Duodenal mucosa (tissue), 2 donors: Measurements from ENCODE around the gene MED16.
"Not testable (repeated sequence)": the region's sequence is repeated elsewhere in the genome, so short reads cannot be mapped to it uniquely, and the experiment has no call there.

Experiments used
- H3K27ac ChIP-seq: one replicate; pipeline ENCODE4 v1.7.0; 2013; ENCODE audit warnings: low read depth, low read length
- H3K27me3 ChIP-seq, 2 donors: one replicate each; pipeline ENCODE4 v1.7.0; 2013; ENCODE audit warnings: low read length in 2 of 2, control low read depth in 1 of 2; ENCODE audit not compliant: insufficient read depth in 2 of 2, control insufficient read depth in 1 of 2
- H3K36me3 ChIP-seq, 2 donors: one replicate each; pipeline ENCODE4 v1.7.0; 2013; ENCODE audit warnings: low read length in 2 of 2, control low read depth in 1 of 2; ENCODE audit not compliant: insufficient read depth in 2 of 2, control insufficient read depth in 1 of 2
- H3K4me1 ChIP-seq, 2 donors: one replicate each; pipeline ENCODE4 v1.7.0; 2013; ENCODE audit warnings: low read length in 2 of 2, control low read depth in 1 of 2; ENCODE audit not compliant: insufficient read depth in 2 of 2, control insufficient read depth in 1 of 2
- H3K4me3 ChIP-seq, 2 donors: one replicate each; pipeline ENCODE4 v1.7.0; 2013; ENCODE audit warnings: low read length in 2 of 2, low read depth in 1 of 2
- H3K9ac ChIP-seq, 2 donors: one replicate each; pipeline ENCODE4 v1.7.0; 2013; ENCODE audit warnings: low read length in 2 of 2, low read depth in 1 of 2
- H3K9me3 ChIP-seq, 2 donors: one replicate each; pipeline ENCODE4 v1.7.0; 2013; ENCODE audit warnings: low read length in 2 of 2, control low read depth in 1 of 2; ENCODE audit not compliant: control insufficient read depth in 1 of 2

Gene MED16

GRCh38 chr19:877992-878660, 14.9 kb downstream of the MED16 start:
- H3K4me1 ChIP-seq, H3K4me3 ChIP-seq, H3K9ac ChIP-seq, H3K27me3 ChIP-seq, H3K9me3 ChIP-seq, H3K27ac ChIP-seq: not testable (repeated sequence)
- peaks cover 20 to 52% of the 10 kb centered on the region in 2 donors for H3K36me3 ChIP-seq

DNA sequence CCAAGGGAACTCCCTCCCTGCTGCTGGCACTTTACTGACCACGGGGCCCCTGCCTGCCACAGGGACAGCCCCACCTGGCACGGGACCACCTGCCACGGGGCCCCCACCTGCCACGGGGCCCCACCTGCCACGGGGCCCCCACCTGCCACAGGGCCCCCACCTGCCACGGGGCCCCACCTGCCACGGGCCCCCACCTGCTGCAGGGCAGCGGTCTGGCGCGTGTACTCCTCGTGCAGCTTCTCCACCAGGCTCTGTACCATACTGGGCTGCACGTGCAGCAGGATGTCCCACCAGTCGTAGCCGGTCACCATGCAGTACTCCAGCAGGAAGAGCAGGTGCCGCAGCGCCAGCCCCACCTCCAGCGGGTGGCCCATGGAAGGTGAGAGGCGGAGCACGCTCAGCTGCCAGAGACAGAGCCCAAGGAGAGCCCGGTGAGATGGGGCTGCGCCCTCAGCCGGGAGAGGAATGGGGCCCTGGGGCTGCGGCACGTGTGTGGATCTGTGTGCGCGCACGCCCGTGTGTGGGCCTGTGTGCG, 16.1 kb downstream of the MED16 start:
- Histone ChIP-seq H3K9me3 (no peaks in the 10 kb centered on the region), H3K27ac (no peak overlapping the region), H3K4me3 (no peak overlapping the region), H3K4me1 (no peaks in the 10 kb centered on the region), H3K36me3 (peaks cover 10 to 41% of the 10 kb centered on the region in 2 donors), H3K9ac (no peak overlapping the region), H3K27me3 (no peaks in the 10 kb centered on the region)

DNA sequence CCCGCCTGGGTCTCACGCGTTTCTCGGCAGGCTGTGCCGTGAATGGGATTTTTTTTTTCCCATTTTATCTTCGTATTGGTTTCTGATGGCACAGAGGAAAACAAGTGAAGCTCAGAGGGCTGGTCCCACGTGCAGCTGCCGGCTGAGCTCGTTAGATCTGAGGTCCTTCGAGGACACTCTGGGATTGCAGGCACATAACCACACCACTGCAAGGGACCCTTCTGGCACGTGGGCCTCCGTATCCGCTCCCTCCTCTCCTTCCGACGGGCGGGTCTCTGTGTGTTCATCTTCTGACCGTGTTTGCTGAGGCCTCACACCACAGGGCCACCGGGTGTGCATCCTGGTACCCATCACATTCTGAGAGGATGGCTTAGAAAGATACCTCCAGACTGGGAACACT, 16.9 kb downstream of the MED16 start:
- Histone ChIP-seq H3K9me3 (no peaks in the 10 kb centered on the region), H3K27me3 (no peaks in the 10 kb centered on the region), H3K4me3 (no peak overlapping the region), H3K4me1 (no peaks in the 10 kb centered on the region), H3K36me3 (peaks cover 3 to 38% of the 10 kb centered on the region in 2 donors), H3K27ac (no peak overlapping the region), H3K9ac (no peak overlapping the region)

DNA sequence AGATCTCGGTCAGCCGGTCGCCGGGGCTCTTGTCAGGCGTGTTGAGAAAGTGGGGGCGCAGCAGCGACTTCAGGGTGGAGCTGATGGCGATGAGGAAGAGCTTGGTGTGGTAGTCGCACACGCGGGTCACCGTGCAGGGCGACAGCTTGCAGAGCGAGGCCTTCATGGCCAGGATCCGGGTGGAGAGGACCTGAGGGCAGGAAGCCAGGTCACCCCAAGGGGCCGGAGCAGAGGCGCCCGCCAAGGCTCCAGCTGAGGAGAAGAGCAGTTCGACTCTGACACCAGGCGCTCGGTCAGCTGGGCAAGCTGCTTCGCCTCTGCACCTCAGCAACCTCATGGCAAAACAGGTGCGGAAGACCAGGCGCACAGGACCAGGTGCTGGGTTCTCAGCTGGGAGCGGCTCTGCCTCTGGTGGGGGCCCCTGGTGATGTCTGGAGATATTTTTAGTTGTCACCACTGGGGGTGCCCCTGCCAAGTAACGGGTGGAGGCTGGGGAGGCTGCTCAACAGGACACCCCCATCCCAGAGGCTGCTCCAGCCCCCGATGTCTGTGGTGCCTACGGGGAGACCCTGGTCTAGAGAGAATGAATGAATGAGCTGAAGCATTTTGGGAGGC, 17.6 kb downstream of the MED16 start:
- H3K9me3 ChIP-seq: no peaks in the 10 kb centered on the region
- no peak overlapping the region for H3K4me3 ChIP-seq
- no peaks in the 10 kb centered on the region for H3K4me1 ChIP-seq
- no peak overlapping the region for H3K27ac ChIP-seq
- peaks cover 0 to 42% of the 10 kb centered on the region in 2 donors for H3K36me3 ChIP-seq
- no peak overlapping the region for H3K9ac ChIP-seq
- H3K27me3 ChIP-seq: no peaks in the 10 kb centered on the region

DNA sequence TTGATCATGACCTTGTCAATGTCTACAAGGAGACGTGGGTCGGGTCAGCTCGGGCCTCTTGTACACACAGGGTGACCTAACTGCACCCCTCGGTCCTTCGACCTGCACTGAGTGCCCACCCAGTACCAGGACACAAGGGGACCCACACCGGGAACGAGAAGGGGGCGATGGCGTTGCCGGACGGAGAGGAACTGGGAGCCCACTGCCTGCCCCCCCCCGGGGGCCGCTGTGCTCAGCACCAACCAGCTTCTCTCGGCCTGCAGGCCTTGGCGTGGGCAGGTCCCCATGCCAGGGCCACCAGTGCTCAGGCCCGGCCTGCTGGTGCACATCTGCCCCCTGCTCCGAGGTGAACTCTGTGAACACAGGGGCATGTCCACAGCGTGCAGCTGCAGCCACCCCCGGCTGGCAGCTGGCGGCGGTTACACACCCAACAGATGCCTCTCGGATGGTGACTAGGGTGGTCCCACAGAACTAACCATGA, 19.4 kb downstream of the MED16 start:
- H3K4me1 ChIP-seq: peaks cover 0 to 4% of the 10 kb centered on the region in 2 donors
- no peak overlapping the region for H3K27ac ChIP-seq
- peaks cover 11 to 44% of the 10 kb centered on the region in 2 donors for H3K36me3 ChIP-seq
- H3K9ac ChIP-seq: no peak overlapping the region
- no peak overlapping the region for H3K4me3 ChIP-seq
- H3K27me3 ChIP-seq: no peaks in the 10 kb centered on the region
- H3K9me3 ChIP-seq: no peaks in the 10 kb centered on the region

DNA sequence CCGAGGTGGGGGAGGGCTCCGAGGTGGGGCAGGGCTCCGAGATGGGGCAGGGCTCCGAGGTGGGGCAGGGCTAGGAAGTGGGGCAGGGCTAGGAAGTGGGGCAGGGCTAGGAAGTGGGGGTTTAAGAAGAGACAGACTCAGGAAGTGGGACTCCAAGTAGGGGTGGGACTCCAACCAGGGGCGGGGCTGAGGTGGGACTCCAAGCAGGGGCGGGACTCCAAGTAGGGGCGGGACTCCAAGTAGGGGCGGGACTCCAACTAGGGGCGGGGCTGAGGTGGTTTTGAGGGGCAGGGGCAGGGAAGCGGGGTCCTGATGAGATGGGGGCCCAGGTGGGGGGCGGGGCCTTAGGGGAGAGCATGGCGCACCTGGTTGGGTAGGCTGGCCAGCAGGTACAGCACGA, 19.9 kb downstream of the MED16 start:
- H3K9ac ChIP-seq: no peak overlapping the region
- no peak overlapping the region for H3K27ac ChIP-seq
- H3K27me3 ChIP-seq: no peaks in the 10 kb centered on the region
- no peaks in the 10 kb centered on the region for H3K9me3 ChIP-seq
- peaks cover 13 to 49% of the 10 kb centered on the region in 2 donors for H3K36me3 ChIP-seq
- H3K4me3 ChIP-seq: no peak overlapping the region
- H3K4me1 ChIP-seq: peaks cover 0 to 4% of the 10 kb centered on the region in 2 donors

GRCh38 chr19:872266-872951, 20.6 kb downstream of the MED16 start:
- no peaks in the 10 kb centered on the region for H3K9me3 ChIP-seq
- H3K9ac ChIP-seq: no peak overlapping the region
- H3K36me3 ChIP-seq: peaks cover 19 to 50% of the 10 kb centered on the region in 2 donors
- no peaks in the 10 kb centered on the region for H3K27me3 ChIP-seq
- no peak overlapping the region for H3K4me3 ChIP-seq
- H3K4me1 ChIP-seq: peaks cover 0 to 4% of the 10 kb centered on the region in 2 donors
- H3K27ac ChIP-seq: peak overlapping the region; percentile 56

DNA sequence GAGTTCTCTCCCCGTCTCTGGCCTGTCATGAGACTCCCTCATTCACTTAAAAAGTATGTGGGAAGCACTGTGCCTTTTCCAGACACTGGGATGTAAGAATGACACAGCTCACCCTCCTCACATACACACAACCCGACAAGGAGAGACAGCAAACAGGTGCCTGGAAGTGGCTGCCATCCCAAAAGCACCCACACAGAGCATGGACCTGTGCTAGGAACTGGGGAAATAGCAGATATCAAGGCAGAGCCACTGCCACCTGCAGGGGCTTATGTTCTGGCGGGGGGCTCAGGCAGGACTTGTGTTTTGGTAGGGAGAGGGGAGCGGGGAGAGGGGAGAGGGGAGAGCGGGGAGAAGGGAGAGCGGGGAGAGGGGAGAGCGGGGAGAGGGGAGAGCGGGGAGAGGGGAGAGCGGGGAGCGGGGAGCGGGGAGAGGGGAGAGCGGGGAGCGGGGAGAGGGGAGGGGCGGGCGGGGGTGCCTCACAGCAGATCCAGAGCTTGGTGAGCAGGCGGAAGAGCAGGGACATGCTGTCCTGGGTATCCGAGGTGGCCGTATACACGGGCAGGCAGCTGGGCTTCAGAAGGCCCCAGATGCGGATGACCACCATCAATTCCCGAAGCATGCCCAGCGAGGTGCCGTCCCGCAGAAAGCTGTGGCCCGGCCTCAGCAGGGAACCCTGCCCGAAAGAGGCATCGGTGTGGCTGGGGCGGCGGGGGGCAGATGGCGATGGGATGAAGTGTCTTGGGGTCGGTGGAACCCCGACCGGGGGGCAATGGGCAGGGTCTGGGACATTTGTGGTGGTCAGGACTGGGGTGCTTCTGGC, 21.3 kb downstream of the MED16 start:
- peak overlapping the region; percentile 14 for H3K27ac ChIP-seq
- H3K9ac ChIP-seq: no peak overlapping the region
- H3K4me3 ChIP-seq: no peak overlapping the region
- peaks cover 0 to 4% of the 10 kb centered on the region in 2 donors for H3K4me1 ChIP-seq
- peaks cover 19 to 45% of the 10 kb centered on the region in 2 donors for H3K36me3 ChIP-seq
- H3K27me3 ChIP-seq: no peaks in the 10 kb centered on the region
- no peaks in the 10 kb centered on the region for H3K9me3 ChIP-seq

- Histone ChIP-seq H3K4me3 (no peak overlapping the region), H3K4me1 (peaks cover 0 to 4% of the 10 kb centered on the region in 2 donors), H3K27me3 (no peaks in the 10 kb centered on the region), H3K27ac (no peak overlapping the region), H3K9ac (no peak overlapping the region), H3K36me3 (peaks cover 19 to 42% of the 10 kb centered on the region in 2 donors), H3K9me3 (no peaks in the 10 kb centered on the region)
Observed at GRCh38 chr19:870963-871401, 22.0 kb downstream of the MED16 start.
